ENCODE results near the gene RIPPLY3. TPM values are rescaled to one million over a fixed set of nuclear protein-coding genes. Genes with fewer than 3 reads are reported as not detected.
"Not testable (repeated sequence)": the region's sequence is repeated elsewhere in the genome, so short reads cannot be mapped to it uniquely, and the experiment has no call there.

The RIPPLY3 gene
- total RNA-seq, 6 experiments from 2014 or later = 0.12 to 0.18 (median 0.17) TPM; not detected in 3

GRCh38 chr21:36988536-36988935 is 18.0 kb upstream of the RIPPLY3 start:
- no peak for TF ChIP-seq CTCF (IDR thresholded peaks at IDR 0.05)
- no peak for TF ChIP-seq POLR2A (IDR thresholded peaks at IDR 0.05)
- Histone ChIP-seq H3K4me1 (peaks cover 0 to 12% (median 4%) of the 10 kb centered on the region in 4 donors), H3K9me3 (no peaks in the 10 kb centered on the region), H3K27ac (no peak overlapping the region), H3K36me3 (no peaks in the 10 kb centered on the region), H3K4me3 (no peak overlapping the region), H3K27me3 (no peaks in the 10 kb centered on the region)
- DNase-seq (no peak), ATAC-seq (no peak)
- intact Hi-C loops (cut with DNase I) = no loop called here
- 78% methylated on average over 3 of the region's 4 CpGs for WGBS (ENCODE audit: insufficient coverage, low coverage, low lambda C conversion rate, missing lambda C conversion rate)

- H3K9me3 ChIP-seq; DNase-seq; intact Hi-C loops (cut with DNase I); H3K36me3 ChIP-seq; ATAC-seq; H3K27me3 ChIP-seq: not testable (repeated sequence)
- Histone ChIP-seq H3K4me3 (peak overlapping the region; percentile 67 to 75 (median 69)), H3K4me1 (peaks cover 0 to 12% (median 4%) of the 10 kb centered on the region in 4 donors), H3K27ac (peak overlapping the region; percentile 89 to 92 (median 89))
- 23% methylated on average over 14 of the region's 22 CpGs for WGBS (ENCODE audit: insufficient coverage, low coverage, low lambda C conversion rate, missing lambda C conversion rate)
Measured at GRCh38 chr21:36989199-36989698, 17.3 kb upstream of the RIPPLY3 start.

- peak; percentile 91 to 96 (median 94) for ATAC-seq
- H3K4me1 ChIP-seq = peaks cover 0 to 12% (median 4%) of the 10 kb centered on the region in 4 donors
- H3K27me3 ChIP-seq = no peaks in the 10 kb centered on the region
- no peaks in the 10 kb centered on the region for H3K36me3 ChIP-seq
- peak; percentile 95 to 97 (median 96) for DNase-seq
- intact Hi-C loops (cut with DNase I) = no loop called here
- TF ChIP-seq POLR2A (IDR thresholded peaks at IDR 0.05) (peak; percentile 86), CTCF (IDR thresholded peaks at IDR 0.05) (peak; percentile 94 to 100 (median 98))
- H3K9me3 ChIP-seq = no peaks in the 10 kb centered on the region
- H3K4me3 ChIP-seq = peak overlapping the region; percentile 67 to 75 (median 69)
- H3K27ac ChIP-seq = peak overlapping the region; percentile 89 to 92 (median 89)
- 0% methylated on average over 17 of the region's 97 CpGs for WGBS (ENCODE audit: insufficient coverage, low coverage, low lambda C conversion rate, missing lambda C conversion rate)
Measured at GRCh38 chr21:36989699-36990507, 16.6 kb upstream of the RIPPLY3 start.

- WGBS (ENCODE audit: insufficient coverage, low coverage, low lambda C conversion rate, missing lambda C conversion rate) = 63% methylated on average over 13 of the region's 21 CpGs
Measured at GRCh38 chr21:36990508-36991205, 15.8 kb upstream of the RIPPLY3 start.

More at GRCh38 chr21:36990508-36991205, 15.8 kb upstream of the RIPPLY3 start:
- no peaks in the 10 kb centered on the region for H3K36me3 ChIP-seq
- H3K27me3 ChIP-seq = no peaks in the 10 kb centered on the region
- no peaks in the 10 kb centered on the region for H3K9me3 ChIP-seq
- intact Hi-C loops (cut with DNase I) = no loop called here
- peaks cover 0 to 12% (median 4%) of the 10 kb centered on the region in 4 donors for H3K4me1 ChIP-seq
- ATAC-seq (no peak), DNase-seq (no peak)
- TF ChIP-seq CTCF (IDR thresholded peaks at IDR 0.05) = no peak
- TF ChIP-seq POLR2A (IDR thresholded peaks at IDR 0.05) = no peak
- H3K4me3 ChIP-seq = peak overlapping the region; percentile 67 to 75 (median 69)
- H3K27ac ChIP-seq = peak overlapping the region; percentile 89 to 92 (median 89)
